Peyer's patch (tissue), 4 donors: ENCODE results near the gene CDON.

ENCODE experiments used
- CTCF ChIP-seq, 6 experiments: fragments of 450-650 bp in 4 of 6; fragments of 200-600 bp in 2 of 6; sonication (generic) in 1 of 6; IDR thresholded peaks; one replicate each; pipeline ENCODE4 v1.5.1; 2017 to 2019; ENCODE audit warnings: antibody characterized with exemption in 6 of 6, mild to moderate bottlenecking in 3 of 6, moderate library complexity in 1 of 6
- POLR2A ChIP-seq, 2 donors: fragments of 450-650 bp; IDR thresholded peaks; one replicate each; pipeline ENCODE4 v1.5.1; 2017; ENCODE audit warnings: antibody characterized with exemption in 2 of 2, mild to moderate bottlenecking in 2 of 2, moderate library complexity in 2 of 2

- TF ChIP-seq CTCF (IDR thresholded peaks at IDR 0.05) (no peak), POLR2A (IDR thresholded peaks at IDR 0.05) (no peak)
Observed at GRCh38 chr11:125950696-125951651, 111.7 kb downstream of the CDON start.
